Measurements from ENCODE around the gene SUPT5H.

SUPT5H gene

GRCh38 chr19:39497701-39497995, 52.3 kb downstream of the SUPT5H start:
- DNase-seq (ENCODE audit: low spot score): no peak

- DNase-seq (ENCODE audit: low spot score): peak; percentile 42
Measured at GRCh38 chr19:39497996-39498797, 52.8 kb downstream of the SUPT5H start.

- no peak for DNase-seq (ENCODE audit: low spot score)
Measured at GRCh38 chr19:39498798-39499642, 53.6 kb downstream of the SUPT5H start, which contains the start of gene DLL3. TSS of gene DLL3 (plus strand) at chr19:39498947. CDS start at chr19:39498975, 28 bp downstream.

- DNase-seq (ENCODE audit: low spot score): no peak
Measured at GRCh38 chr19:39499932-39500331, 54.5 kb downstream of the SUPT5H start.

- DNase-seq (ENCODE audit: low spot score): no peak
Measured at GRCh38 chr19:39500543-39500942, 55.2 kb downstream of the SUPT5H start.

- no peak for DNase-seq (ENCODE audit: low spot score)
Measured at GRCh38 chr19:39501340-39501739, 56.0 kb downstream of the SUPT5H start.

- DNase-seq (ENCODE audit: low spot score): peak; percentile 44
Measured at GRCh38 chr19:39502640-39503417, 57.4 kb downstream of the SUPT5H start.

- no peak for DNase-seq (ENCODE audit: low spot score)
Measured at GRCh38 chr19:39506598-39506943, 61.2 kb downstream of the SUPT5H start.

- DNase-seq (ENCODE audit: low spot score): peak; percentile 52
Measured at GRCh38 chr19:39506944-39507714, 61.7 kb downstream of the SUPT5H start.

- no peak for DNase-seq (ENCODE audit: low spot score)
Measured at GRCh38 chr19:39507715-39508364, 62.5 kb downstream of the SUPT5H start.

- DNase-seq (ENCODE audit: low spot score): no peak
Measured at GRCh38 chr19:39508629-39509028, 63.2 kb downstream of the SUPT5H start.

- no peak for DNase-seq (ENCODE audit: low spot score)
Measured at GRCh38 chr19:39509233-39509632, 63.9 kb downstream of the SUPT5H start.

- no peak for DNase-seq (ENCODE audit: low spot score)
Measured at GRCh38 chr19:39512988-39513387, 67.6 kb downstream of the SUPT5H start.

GRCh38 chr19:39514840-39515550, 69.6 kb downstream of the SUPT5H start, which contains the start of gene SELENOV:
TSS of gene SELENOV (plus strand) at chr19:39515139. CDS start at chr19:39515213, 74 bp downstream.
- peak; percentile 36 for DNase-seq (ENCODE audit: low spot score)

- no peak for DNase-seq (ENCODE audit: low spot score)
Measured at GRCh38 chr19:39515551-39516191, 70.3 kb downstream of the SUPT5H start.

GRCh38 chr19:39516270-39516669, 70.9 kb downstream of the SUPT5H start:
- DNase-seq (ENCODE audit: low spot score): no peak

- DNase-seq (ENCODE audit: low spot score): no peak
Measured at GRCh38 chr19:39517432-39517831, 72.0 kb downstream of the SUPT5H start.

- no peak for DNase-seq (ENCODE audit: low spot score)
Measured at GRCh38 chr19:39518458-39518857, 73.1 kb downstream of the SUPT5H start.

- DNase-seq (ENCODE audit: low spot score): no peak
Measured at GRCh38 chr19:39518975-39519374, 73.6 kb downstream of the SUPT5H start.

All from cerebellar cortex (tissue), 1 donor.